HL-60 (cell line): ENCODE measurements around the gene GC.

Experiments
- DNase-seq, 2 experiments: peaks; one replicate each; pipeline ENCODE4 v3.0.0-alpha.2; 2010 to 2020; ENCODE audit warnings: low read depth in 1 of 2, low spot score in 1 of 2
- H3K27ac ChIP-seq: fragments of 250-450 bp; sonication (Bioruptor Pico); replicated peaks from 2 replicates; pipeline ENCODE4 v1.5.1; 2020; ENCODE audit warnings: mild to moderate bottlenecking, moderate library complexity
- H3K27me3 ChIP-seq: fragments of 250-450 bp; sonication (Bioruptor Pico); 2 replicates; pipeline ENCODE4 v1.5.1; 2021; ENCODE audit warnings: mild to moderate bottlenecking, moderate library complexity; ENCODE audit not compliant: insufficient read depth, poor library complexity, severe bottlenecking
- H3K4me3 ChIP-seq: replicated peaks from 2 replicates; pipeline ENCODE4 v1.5.1; 2011; ENCODE audit warnings: mild to moderate bottlenecking, control low read depth, low read length; ENCODE audit not compliant: insufficient read depth
- GABPA ChIP-seq: IDR thresholded peaks from 2 replicates; pipeline ENCODE4 v1.6.1; 2012; ENCODE audit warnings: low read depth
- POLR2AphosphoS5 ChIP-seq: IDR thresholded peaks from 2 replicates; pipeline ENCODE4 v1.6.1; 2012; ENCODE audit warnings: low read depth
- SPI1 ChIP-seq: IDR thresholded peaks from 2 replicates; pipeline ENCODE4 v1.6.1; 2012; ENCODE audit warnings: low read depth, mild to moderate bottlenecking, borderline replicate concordance
- TF ChIP-seq, protein P1 (sequence below): IDR thresholded peaks from 2 replicates; pipeline ENCODE4 v1.6.1; 2012; ENCODE audit warnings: low read depth; ENCODE audit not compliant: insufficient replicate concordance
- TF ChIP-seq, protein P2 (sequence below): IDR thresholded peaks from one replicate; pipeline ENCODE4 v1.5.1; 2011; ENCODE audit warnings: low read length, control low read depth, inconsistent platforms; ENCODE audit not compliant: insufficient read depth

Gene GC

DNA sequence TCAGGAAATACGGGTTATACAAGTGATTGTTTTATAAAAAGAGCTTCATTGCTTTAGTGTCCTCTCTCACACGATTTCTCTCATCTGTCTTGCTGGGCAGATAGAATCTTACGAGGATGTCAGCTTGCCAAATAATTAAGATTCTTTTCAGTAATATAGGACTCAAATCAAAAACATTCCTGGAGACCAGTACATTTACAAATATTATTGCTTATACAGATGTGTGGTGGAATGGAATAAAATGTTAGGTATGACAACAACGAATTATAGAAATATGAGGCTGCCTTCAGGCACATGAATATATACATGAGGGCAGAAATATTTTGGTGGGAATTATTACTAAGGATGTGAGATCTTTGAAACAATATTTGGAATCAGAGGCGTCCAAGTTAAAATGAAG, 88.9 kb downstream of the GC start:
- H3K4me3 ChIP-seq: no peak overlapping the region
- no peak overlapping the region for H3K27ac ChIP-seq
- no peak for DNase-seq
- TF ChIP-seq POLR2AphosphoS5 (no peak), GABPA (no peak), SPI1 (no peak)
- TF ChIP-seq, protein P1, sequence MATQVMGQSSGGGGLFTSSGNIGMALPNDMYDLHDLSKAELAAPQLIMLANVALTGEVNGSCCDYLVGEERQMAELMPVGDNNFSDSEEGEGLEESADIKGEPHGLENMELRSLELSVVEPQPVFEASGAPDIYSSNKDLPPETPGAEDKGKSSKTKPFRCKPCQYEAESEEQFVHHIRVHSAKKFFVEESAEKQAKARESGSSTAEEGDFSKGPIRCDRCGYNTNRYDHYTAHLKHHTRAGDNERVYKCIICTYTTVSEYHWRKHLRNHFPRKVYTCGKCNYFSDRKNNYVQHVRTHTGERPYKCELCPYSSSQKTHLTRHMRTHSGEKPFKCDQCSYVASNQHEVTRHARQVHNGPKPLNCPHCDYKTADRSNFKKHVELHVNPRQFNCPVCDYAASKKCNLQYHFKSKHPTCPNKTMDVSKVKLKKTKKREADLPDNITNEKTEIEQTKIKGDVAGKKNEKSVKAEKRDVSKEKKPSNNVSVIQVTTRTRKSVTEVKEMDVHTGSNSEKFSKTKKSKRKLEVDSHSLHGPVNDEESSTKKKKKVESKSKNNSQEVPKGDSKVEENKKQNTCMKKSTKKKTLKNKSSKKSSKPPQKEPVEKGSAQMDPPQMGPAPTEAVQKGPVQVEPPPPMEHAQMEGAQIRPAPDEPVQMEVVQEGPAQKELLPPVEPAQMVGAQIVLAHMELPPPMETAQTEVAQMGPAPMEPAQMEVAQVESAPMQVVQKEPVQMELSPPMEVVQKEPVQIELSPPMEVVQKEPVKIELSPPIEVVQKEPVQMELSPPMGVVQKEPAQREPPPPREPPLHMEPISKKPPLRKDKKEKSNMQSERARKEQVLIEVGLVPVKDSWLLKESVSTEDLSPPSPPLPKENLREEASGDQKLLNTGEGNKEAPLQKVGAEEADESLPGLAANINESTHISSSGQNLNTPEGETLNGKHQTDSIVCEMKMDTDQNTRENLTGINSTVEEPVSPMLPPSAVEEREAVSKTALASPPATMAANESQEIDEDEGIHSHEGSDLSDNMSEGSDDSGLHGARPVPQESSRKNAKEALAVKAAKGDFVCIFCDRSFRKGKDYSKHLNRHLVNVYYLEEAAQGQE: no peak
- TF ChIP-seq, protein P2, sequence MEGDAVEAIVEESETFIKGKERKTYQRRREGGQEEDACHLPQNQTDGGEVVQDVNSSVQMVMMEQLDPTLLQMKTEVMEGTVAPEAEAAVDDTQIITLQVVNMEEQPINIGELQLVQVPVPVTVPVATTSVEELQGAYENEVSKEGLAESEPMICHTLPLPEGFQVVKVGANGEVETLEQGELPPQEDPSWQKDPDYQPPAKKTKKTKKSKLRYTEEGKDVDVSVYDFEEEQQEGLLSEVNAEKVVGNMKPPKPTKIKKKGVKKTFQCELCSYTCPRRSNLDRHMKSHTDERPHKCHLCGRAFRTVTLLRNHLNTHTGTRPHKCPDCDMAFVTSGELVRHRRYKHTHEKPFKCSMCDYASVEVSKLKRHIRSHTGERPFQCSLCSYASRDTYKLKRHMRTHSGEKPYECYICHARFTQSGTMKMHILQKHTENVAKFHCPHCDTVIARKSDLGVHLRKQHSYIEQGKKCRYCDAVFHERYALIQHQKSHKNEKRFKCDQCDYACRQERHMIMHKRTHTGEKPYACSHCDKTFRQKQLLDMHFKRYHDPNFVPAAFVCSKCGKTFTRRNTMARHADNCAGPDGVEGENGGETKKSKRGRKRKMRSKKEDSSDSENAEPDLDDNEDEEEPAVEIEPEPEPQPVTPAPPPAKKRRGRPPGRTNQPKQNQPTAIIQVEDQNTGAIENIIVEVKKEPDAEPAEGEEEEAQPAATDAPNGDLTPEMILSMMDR: no peak
- no peaks in the 10 kb centered on the region for H3K27me3 ChIP-seq

DNA sequence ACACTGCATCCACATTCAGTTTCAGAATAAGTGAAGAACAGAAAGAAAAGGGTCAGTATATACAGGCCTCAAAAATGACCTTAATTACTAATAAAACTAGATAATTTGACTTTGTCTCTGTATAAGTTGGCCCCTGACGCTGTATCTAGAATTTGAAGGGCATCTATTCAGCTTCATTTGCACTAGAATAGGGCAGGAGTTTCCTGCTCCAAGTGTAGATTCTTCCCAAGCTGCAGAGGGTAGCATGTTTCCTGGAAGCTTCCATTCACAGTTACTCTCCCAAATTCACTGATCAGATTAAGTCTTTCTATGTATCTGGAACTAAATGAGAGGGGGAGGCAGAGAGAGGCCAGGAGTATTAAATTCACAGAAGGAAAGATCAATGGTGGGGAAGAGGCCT, 90.9 kb downstream of the GC start:
- no peak for TF ChIP-seq SPI1
- TF ChIP-seq GABPA: no peak
- no peak for TF ChIP-seq POLR2AphosphoS5
- TF ChIP-seq, protein P1: no peak
- TF ChIP-seq, protein P2: no peak
- Histone ChIP-seq H3K4me3 (no peak overlapping the region), H3K27ac (no peak overlapping the region), H3K27me3 (no peaks in the 10 kb centered on the region)
- DNase-seq: no peak

DNA sequence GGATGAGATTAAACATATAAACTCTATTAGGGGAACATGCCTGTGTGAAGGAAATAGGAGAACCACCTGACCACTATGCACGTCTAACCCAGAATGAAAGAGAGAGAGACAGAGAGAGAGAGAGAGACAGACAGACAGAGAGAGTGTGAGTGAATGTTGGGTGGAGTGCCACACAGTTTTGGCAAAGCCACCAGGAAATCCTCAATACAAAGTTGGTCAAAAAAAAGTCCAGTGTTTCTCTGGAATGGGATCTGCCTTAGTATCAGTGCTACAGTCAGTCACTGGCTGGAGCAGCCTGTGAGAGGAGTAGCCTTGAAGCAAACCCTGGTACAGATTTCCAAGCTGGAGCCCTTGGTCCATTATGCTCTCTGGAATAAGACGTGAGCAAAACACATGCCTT, 91.7 kb downstream of the GC start:
- H3K27me3 ChIP-seq: no peaks in the 10 kb centered on the region
- no peak for DNase-seq
- H3K27ac ChIP-seq: no peak overlapping the region
- H3K4me3 ChIP-seq: no peak overlapping the region
- TF ChIP-seq POLR2AphosphoS5 (no peak), SPI1 (no peak), GABPA (no peak)
- TF ChIP-seq, protein P1: no peak
- TF ChIP-seq, protein P2: no peak
